ENCODE data around the gene MYBPH. TPM values are rescaled to one million over a fixed set of nuclear protein-coding genes. Genes with fewer than 3 reads are reported as not detected.
A peak's percentile ranks its signal among the peaks of the same experiment; 100 is the strongest.

MYBPH gene
- total RNA-seq, 1 donor from 2014 or later = not detected

DNA sequence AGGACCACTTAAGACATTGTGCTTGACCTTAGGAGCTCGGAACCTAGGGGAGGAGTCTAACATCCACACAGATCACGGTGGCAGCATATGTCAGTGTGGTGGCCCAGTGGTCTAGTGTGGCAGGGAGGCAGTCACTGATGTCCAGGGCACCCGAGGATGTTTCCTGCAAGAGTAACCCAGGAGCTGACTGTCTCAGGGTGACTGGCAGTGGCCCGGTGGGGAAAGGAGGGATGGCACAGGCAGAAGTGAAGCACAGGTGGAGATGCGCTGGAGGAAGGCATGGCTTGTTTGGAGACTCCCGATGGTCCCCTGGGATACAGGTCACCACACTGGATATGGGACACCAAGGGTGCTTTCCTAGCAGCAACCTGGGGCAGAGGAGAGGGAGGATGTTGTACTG, 37.5 kb upstream of the MYBPH start:
- peaks cover 67% of the 10 kb centered on the region for H3K27me3 Mint-ChIP-seq
- no peak for TF ChIP-seq CTCF (IDR thresholded peaks at IDR 0.05; ENCODE audit: unreplicated experiment)
- H3K9me3 Mint-ChIP-seq (ENCODE audit: low read depth) = no peaks in the 10 kb centered on the region
- H3K4me3 Mint-ChIP-seq (ENCODE audit: low read depth) = no peak overlapping the region
- no peaks in the 10 kb centered on the region for H3K4me1 Mint-ChIP-seq (ENCODE audit: low read depth)
- DNase-seq (ENCODE audit: low spot score, unreplicated experiment) = no peak
- H3K36me3 Mint-ChIP-seq (ENCODE audit: insufficient read depth) = no peaks in the 10 kb centered on the region
- no peak overlapping the region for H3K27ac Mint-ChIP-seq

- Mint-ChIP-seq H3K27me3 (peaks cover 65% of the 10 kb centered on the region), H3K9me3 (ENCODE audit: low read depth) (no peaks in the 10 kb centered on the region), H3K27ac (peak overlapping the region; percentile 35), H3K4me3 (ENCODE audit: low read depth) (no peak overlapping the region), H3K4me1 (ENCODE audit: low read depth) (no peaks in the 10 kb centered on the region), H3K36me3 (ENCODE audit: insufficient read depth) (no peaks in the 10 kb centered on the region)
- no peak for TF ChIP-seq CTCF (IDR thresholded peaks at IDR 0.05; ENCODE audit: unreplicated experiment)
- no peak for DNase-seq (ENCODE audit: low spot score, unreplicated experiment)
Observed at GRCh38 chr1:203211812-203212211, 36.2 kb upstream of the MYBPH start.

DNA sequence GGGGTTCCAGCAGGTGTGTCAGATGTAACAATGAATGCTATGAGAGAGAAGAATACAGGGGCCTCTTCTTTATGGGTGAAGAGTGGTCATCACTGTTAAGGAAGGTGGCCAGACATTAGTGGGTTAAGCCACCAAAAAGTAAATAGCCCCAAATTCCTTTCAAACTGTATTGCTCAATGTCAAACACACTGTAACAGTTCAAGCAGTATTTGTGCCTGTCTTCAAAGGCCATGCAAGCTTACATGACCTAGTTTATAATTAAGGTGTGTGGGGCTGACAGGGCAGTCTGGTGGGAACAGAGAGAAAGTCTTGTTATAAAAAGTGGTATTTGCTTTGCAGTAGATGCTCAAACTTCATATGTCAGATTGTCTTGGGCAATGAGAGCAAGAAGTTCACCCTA, 35.4 kb upstream of the MYBPH start:
- Mint-ChIP-seq H3K27ac (no peak overlapping the region), H3K4me1 (ENCODE audit: low read depth) (peaks cover 2% of the 10 kb centered on the region), H3K27me3 (peaks cover 61% of the 10 kb centered on the region), H3K9me3 (ENCODE audit: low read depth) (no peaks in the 10 kb centered on the region), H3K36me3 (ENCODE audit: insufficient read depth) (no peaks in the 10 kb centered on the region), H3K4me3 (ENCODE audit: low read depth) (no peak overlapping the region)
- no peak for DNase-seq (ENCODE audit: low spot score, unreplicated experiment)
- TF ChIP-seq CTCF (IDR thresholded peaks at IDR 0.05; ENCODE audit: unreplicated experiment) = no peak

DNA sequence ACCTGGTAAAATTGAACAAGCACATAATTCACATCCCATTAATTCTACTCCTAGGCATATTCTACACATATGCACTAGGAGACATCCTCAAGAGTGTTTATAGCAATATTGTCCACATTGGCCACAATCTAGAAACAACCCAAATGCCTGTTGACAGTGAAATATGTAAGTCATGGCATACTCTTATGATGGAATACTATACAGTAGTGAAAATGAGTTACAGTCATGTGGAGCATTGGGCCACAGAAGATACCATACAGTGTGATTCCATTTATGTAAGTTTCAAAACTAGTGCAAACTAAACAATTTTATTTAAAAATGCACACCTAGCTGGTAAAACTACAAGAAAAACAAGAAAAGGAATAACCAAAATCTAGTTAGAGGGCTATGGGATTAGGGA, 34.7 kb upstream of the MYBPH start:
- no peak for TF ChIP-seq CTCF (IDR thresholded peaks at IDR 0.05; ENCODE audit: unreplicated experiment)
- Mint-ChIP-seq H3K9me3 (ENCODE audit: low read depth) (no peaks in the 10 kb centered on the region), H3K36me3 (ENCODE audit: insufficient read depth) (no peaks in the 10 kb centered on the region), H3K27ac (no peak overlapping the region), H3K4me1 (ENCODE audit: low read depth) (peaks cover 2% of the 10 kb centered on the region), H3K4me3 (ENCODE audit: low read depth) (no peak overlapping the region), H3K27me3 (peaks cover 57% of the 10 kb centered on the region)
- DNase-seq (ENCODE audit: low spot score, unreplicated experiment) = no peak

GRCh38 chr1:203208181-203208580, 32.6 kb upstream of the MYBPH start:
- Mint-ChIP-seq H3K36me3 (ENCODE audit: insufficient read depth) (no peaks in the 10 kb centered on the region), H3K4me1 (ENCODE audit: low read depth) (peaks cover 2% of the 10 kb centered on the region), H3K4me3 (ENCODE audit: low read depth) (no peak overlapping the region), H3K27me3 (peaks cover 57% of the 10 kb centered on the region), H3K27ac (no peak overlapping the region), H3K9me3 (ENCODE audit: low read depth) (no peaks in the 10 kb centered on the region)
- no peak for TF ChIP-seq CTCF (IDR thresholded peaks at IDR 0.05; ENCODE audit: unreplicated experiment)
- no peak for DNase-seq (ENCODE audit: low spot score, unreplicated experiment)
